Measurements from ENCODE around the gene APOA1. TPM values are rescaled to one million over a fixed set of nuclear protein-coding genes. Genes with fewer than 3 reads are reported as not detected.

The APOA1 gene
- total and polyA plus RNA-seq, 2 donors (not counting 1 experiment from before 2014, with no cell fraction given): 0.46 TPM; not detected in 1

DNA sequence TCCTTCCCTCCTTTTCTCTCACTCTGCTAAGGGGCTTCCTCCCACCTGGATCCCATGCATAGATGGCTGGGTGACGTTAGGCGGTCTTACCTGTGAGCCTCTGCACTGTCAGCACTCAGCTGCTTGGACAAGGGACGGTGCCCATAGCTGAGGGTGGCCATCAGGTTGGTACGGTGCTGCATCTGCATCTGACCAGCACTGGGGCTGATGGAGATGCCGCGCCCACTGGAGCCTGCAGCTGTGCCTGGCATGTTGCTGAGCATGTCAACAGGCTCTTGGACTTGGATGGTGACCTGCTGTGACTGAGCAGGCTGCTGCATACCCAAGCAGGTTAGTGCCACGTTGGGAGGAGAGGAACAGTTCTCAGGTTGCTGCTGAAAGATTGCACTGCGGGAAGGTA lies 21.8 kb upstream of the APOA1 start:
- Histone ChIP-seq H3K27ac (ENCODE audit: low read length in 2 of 2) (no peak overlapping the region), H3K4me3 (ENCODE audit: control extremely low read depth in 1 of 5, extremely low read depth in 1 of 5, insufficient read depth in 1 of 5, low read depth in 2 of 5, low read length in 4 of 5) (no peak overlapping the region), H3K36me3 (replicated peaks in 1 of 2; ENCODE audit: control extremely low read depth in 1 of 2, control insufficient read depth in 1 of 2, extremely low read depth in 1 of 2, insufficient read depth in 2 of 2, low read length in 1 of 2) (peaks cover 2 to 76% of the 10 kb centered on the region in 2 experiments), H4K20me1 (ENCODE audit: control insufficient read depth, insufficient read depth, low read length, poor library complexity, severe bottlenecking) (peaks cover 32% of the 10 kb centered on the region), H3K4me2 (replicated peaks; ENCODE audit: low read depth, low read length, poor library complexity, severe bottlenecking) (no peak overlapping the region), H3K27me3 (replicated peaks in 1 of 4; ENCODE audit: control extremely low read depth in 1 of 4, control insufficient read depth in 3 of 4, insufficient read depth in 4 of 4, low read length in 3 of 4) (no peaks in the 10 kb centered on the region), H3K79me2 (ENCODE audit: control insufficient read depth, insufficient read depth, low read length) (peaks cover under 1% of the 10 kb centered on the region), H3K9me3 (ENCODE audit: control extremely low read depth in 1 of 3, control insufficient read depth in 2 of 3, insufficient read depth in 1 of 3, low read length in 2 of 3) (no peaks in the 10 kb centered on the region), H3K4me1 (ENCODE audit: control insufficient read depth in 2 of 2, insufficient read depth in 2 of 2, low read length in 2 of 2) (peaks cover 5 to 12% of the 10 kb centered on the region in 2 donors), H2AFZ (ENCODE audit: insufficient read depth, low read depth, low read length, poor library complexity, severe bottlenecking) (no peak overlapping the region), H3K9ac (ENCODE audit: low read length) (no peak overlapping the region)
- Mint-ChIP-seq H3K27me3 (no peaks in the 10 kb centered on the region), H3K27ac (no peak overlapping the region), H3K4me1 (peaks cover 14% of the 10 kb centered on the region), H3K9me3 (ENCODE audit: insufficient read depth) (no peaks in the 10 kb centered on the region), H3K4me3 (no peak overlapping the region)
- 97% methylated on average over 8 of the region's 8 CpGs for WGBS (ENCODE audit: insufficient coverage)
- POLR2A ChIA-PET: no interaction called here
- DNase-seq: no peak
- ATAC-seq (ENCODE audit: low read depth): no peak
- intact Hi-C loops (cut with micrococcal nuclease): no loop called here
- CTCF ChIA-PET: interaction anchor here (1.0 to 1.9 kb wide), 2 partner anchors 19 to 23 kb away, joined by 3 to 4 read pairs; no protein-coding TSS in a partner anchor
- no peak for TF ChIP-seq EZH2 (IDR thresholded peaks at IDR 0.05; ENCODE audit: borderline replicate concordance, insufficient read depth, low read depth, low read length, poor library complexity, severe bottlenecking)
- TF ChIP-seq, protein P1, sequence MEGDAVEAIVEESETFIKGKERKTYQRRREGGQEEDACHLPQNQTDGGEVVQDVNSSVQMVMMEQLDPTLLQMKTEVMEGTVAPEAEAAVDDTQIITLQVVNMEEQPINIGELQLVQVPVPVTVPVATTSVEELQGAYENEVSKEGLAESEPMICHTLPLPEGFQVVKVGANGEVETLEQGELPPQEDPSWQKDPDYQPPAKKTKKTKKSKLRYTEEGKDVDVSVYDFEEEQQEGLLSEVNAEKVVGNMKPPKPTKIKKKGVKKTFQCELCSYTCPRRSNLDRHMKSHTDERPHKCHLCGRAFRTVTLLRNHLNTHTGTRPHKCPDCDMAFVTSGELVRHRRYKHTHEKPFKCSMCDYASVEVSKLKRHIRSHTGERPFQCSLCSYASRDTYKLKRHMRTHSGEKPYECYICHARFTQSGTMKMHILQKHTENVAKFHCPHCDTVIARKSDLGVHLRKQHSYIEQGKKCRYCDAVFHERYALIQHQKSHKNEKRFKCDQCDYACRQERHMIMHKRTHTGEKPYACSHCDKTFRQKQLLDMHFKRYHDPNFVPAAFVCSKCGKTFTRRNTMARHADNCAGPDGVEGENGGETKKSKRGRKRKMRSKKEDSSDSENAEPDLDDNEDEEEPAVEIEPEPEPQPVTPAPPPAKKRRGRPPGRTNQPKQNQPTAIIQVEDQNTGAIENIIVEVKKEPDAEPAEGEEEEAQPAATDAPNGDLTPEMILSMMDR (IDR thresholded peaks at IDR 0.05): no peak

DNA sequence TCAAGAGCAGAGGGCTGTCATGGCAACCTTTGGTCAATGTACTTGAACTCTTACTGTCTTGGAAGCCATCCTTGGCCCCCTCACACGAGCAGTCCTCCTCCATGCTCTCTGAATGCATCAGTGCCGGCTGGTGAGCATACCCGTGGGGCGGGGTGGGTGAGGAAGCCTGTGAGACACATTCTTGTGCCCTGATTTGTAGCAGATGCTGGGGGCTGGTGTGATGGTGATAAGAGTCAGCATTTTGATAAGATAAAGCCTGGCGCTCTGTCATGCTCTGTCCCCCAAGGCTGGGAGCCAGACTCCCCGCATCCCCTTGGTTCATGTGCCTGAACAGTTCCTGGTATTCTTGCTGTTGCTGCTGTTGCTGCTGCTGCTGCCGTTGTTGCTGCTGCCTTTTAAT lies 20.5 kb upstream of the APOA1 start:
- Mint-ChIP-seq H3K4me1 (peaks cover 27% of the 10 kb centered on the region), H3K4me3 (no peak overlapping the region), H3K27ac (no peak overlapping the region), H3K9me3 (ENCODE audit: insufficient read depth) (no peaks in the 10 kb centered on the region), H3K27me3 (no peaks in the 10 kb centered on the region)
- POLR2A ChIA-PET: no interaction called here
- Histone ChIP-seq H3K36me3 (replicated peaks in 1 of 2; ENCODE audit: control extremely low read depth in 1 of 2, control insufficient read depth in 1 of 2, extremely low read depth in 1 of 2, insufficient read depth in 2 of 2, low read length in 1 of 2) (peaks cover 2 to 64% of the 10 kb centered on the region in 2 experiments), H3K4me1 (ENCODE audit: control insufficient read depth in 2 of 2, insufficient read depth in 2 of 2, low read length in 2 of 2) (peaks cover 17 to 25% of the 10 kb centered on the region in 2 donors), H3K4me3 (ENCODE audit: control extremely low read depth in 1 of 5, extremely low read depth in 1 of 5, insufficient read depth in 1 of 5, low read depth in 2 of 5, low read length in 4 of 5) (no peak overlapping the region), H3K9ac (ENCODE audit: low read length) (no peak overlapping the region), H4K20me1 (ENCODE audit: control insufficient read depth, insufficient read depth, low read length, poor library complexity, severe bottlenecking) (peaks cover 44% of the 10 kb centered on the region), H3K27ac (ENCODE audit: low read length in 2 of 2) (no peak overlapping the region), H2AFZ (ENCODE audit: insufficient read depth, low read depth, low read length, poor library complexity, severe bottlenecking) (no peak overlapping the region), H3K4me2 (replicated peaks; ENCODE audit: low read depth, low read length, poor library complexity, severe bottlenecking) (no peak overlapping the region), H3K9me3 (ENCODE audit: control extremely low read depth in 1 of 3, control insufficient read depth in 2 of 3, insufficient read depth in 1 of 3, low read length in 2 of 3) (no peaks in the 10 kb centered on the region), H3K79me2 (ENCODE audit: control insufficient read depth, insufficient read depth, low read length) (peaks cover 13% of the 10 kb centered on the region), H3K27me3 (replicated peaks in 1 of 4; ENCODE audit: control extremely low read depth in 1 of 4, control insufficient read depth in 3 of 4, insufficient read depth in 4 of 4, low read length in 3 of 4) (no peaks in the 10 kb centered on the region)
- intact Hi-C loops (cut with micrococcal nuclease): no loop called here
- CTCF ChIA-PET: interaction anchor here (1.9 kb wide), 1 partner anchor 22 kb away, joined by 4 read pairs; no protein-coding TSS in a partner anchor
- DNase-seq: no peak
- TF ChIP-seq, protein P1 (IDR thresholded peaks at IDR 0.05): no peak
- TF ChIP-seq EZH2 (IDR thresholded peaks at IDR 0.05; ENCODE audit: borderline replicate concordance, insufficient read depth, low read depth, low read length, poor library complexity, severe bottlenecking): no peak
- ATAC-seq (ENCODE audit: low read depth): no peak
- 97% methylated on average over 7 of the region's 7 CpGs for WGBS (ENCODE audit: insufficient coverage)
